ENCODE measurements around the gene PIGR. TPM values are rescaled to one million over a fixed set of nuclear protein-coding genes. Genes with fewer than 3 reads are reported as not detected.

Gene PIGR
- total and polyA plus RNA-seq, 2 donors (not counting 3 experiments of a cell fraction or from before 2014, with no cell fraction given) = not detected

DNA sequence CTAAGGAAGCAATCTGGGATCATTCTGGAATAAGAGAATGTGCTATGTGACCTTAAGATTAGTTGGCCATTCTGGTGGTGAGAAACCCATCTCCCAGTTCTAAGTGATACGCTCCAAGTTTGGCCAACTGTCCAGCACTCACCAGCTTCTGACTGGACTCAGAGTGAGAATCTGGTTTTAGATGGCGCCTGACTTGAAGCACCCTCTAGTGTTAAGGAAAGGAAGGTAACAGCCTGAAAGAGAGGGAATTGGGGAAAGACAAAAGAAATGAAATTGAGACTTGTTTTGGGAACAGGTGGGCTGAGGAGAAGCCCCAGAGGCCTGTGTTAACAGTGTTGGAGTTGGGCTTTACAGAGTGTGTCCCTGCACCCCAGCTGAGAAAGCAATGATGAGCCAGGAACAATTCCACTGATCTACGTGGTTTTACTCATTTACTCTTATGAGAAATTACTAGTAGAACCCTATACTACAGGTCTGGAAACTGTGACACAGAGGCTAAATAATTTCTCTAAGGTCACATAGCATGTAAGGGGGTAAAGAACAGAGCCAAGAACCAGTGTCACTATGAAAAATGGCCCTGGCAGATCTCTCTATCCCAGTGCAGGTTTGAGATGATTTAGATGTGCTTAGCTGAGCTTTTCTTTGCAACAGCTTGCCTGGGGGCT, 33.2 kb upstream of the PIGR start:
- Histone ChIP-seq H2AFZ (ENCODE audit: low read depth, low read length) (no peak overlapping the region), H3K4me2 (ENCODE audit: insufficient read depth, low read length) (no peak overlapping the region), H3K36me3 (ENCODE audit: control insufficient read depth in 2 of 2, extremely low read depth in 1 of 2, insufficient read depth in 2 of 2, low read length in 2 of 2) (no peaks in the 10 kb centered on the region), H3K27me3 (ENCODE audit: control insufficient read depth in 2 of 2, insufficient read depth in 2 of 2, low read length in 2 of 2) (peaks cover 5 to 10% of the 10 kb centered on the region in 2 experiments), H3K9ac (replicated peaks; ENCODE audit: extremely low read depth, insufficient read depth, low read length) (no peak overlapping the region), H3K9me1 (replicated peaks; ENCODE audit: control insufficient read depth, extremely low read depth, insufficient read depth, low read length) (no peaks in the 10 kb centered on the region), H3K4me3 (replicated peaks in 1 of 3; ENCODE audit: insufficient read depth in 1 of 3, low read depth in 1 of 3, low read length in 3 of 3) (no peak overlapping the region), H3K9me3 (replicated peaks; ENCODE audit: control insufficient read depth, insufficient read depth, low read length) (no peaks in the 10 kb centered on the region), H3K79me2 (ENCODE audit: control insufficient read depth, insufficient read depth, low read length) (no peaks in the 10 kb centered on the region), H3K27ac (ENCODE audit: insufficient read depth, low read depth, low read length) (no peak overlapping the region), H4K20me1 (replicated peaks; ENCODE audit: control insufficient read depth, extremely low read depth, insufficient read depth, low read length) (no peaks in the 10 kb centered on the region), H3K4me1 (ENCODE audit: control insufficient read depth, extremely low read depth, insufficient read depth, low read length) (no peaks in the 10 kb centered on the region)
- BruUV-seq (replicated peaks) = no TSS peak
- DNase-seq (ENCODE audit: low read depth, low spot score) (no peak), FAIRE-seq (peak; percentile 42)
- dilution Hi-C loops (cut with MboI; ENCODE audit: extremely low pct_ligation_motif_present, low sequenced_read_pairs) (no loop called here), intact Hi-C loops (cut with micrococcal nuclease) (loop anchor here (5.0 kb wide), 1 partner anchor 252 kb away; no protein-coding TSS in a partner anchor)
- TF ChIP-seq, protein P1, sequence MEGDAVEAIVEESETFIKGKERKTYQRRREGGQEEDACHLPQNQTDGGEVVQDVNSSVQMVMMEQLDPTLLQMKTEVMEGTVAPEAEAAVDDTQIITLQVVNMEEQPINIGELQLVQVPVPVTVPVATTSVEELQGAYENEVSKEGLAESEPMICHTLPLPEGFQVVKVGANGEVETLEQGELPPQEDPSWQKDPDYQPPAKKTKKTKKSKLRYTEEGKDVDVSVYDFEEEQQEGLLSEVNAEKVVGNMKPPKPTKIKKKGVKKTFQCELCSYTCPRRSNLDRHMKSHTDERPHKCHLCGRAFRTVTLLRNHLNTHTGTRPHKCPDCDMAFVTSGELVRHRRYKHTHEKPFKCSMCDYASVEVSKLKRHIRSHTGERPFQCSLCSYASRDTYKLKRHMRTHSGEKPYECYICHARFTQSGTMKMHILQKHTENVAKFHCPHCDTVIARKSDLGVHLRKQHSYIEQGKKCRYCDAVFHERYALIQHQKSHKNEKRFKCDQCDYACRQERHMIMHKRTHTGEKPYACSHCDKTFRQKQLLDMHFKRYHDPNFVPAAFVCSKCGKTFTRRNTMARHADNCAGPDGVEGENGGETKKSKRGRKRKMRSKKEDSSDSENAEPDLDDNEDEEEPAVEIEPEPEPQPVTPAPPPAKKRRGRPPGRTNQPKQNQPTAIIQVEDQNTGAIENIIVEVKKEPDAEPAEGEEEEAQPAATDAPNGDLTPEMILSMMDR (IDR thresholded peaks at IDR 0.05; ENCODE audit: extremely low read depth in 1 of 2, insufficient read depth in 1 of 2, low read depth in 1 of 2, low read length in 2 of 2) = peak; percentile 17 to 40
- TF ChIP-seq JUN (IDR thresholded peaks at IDR 0.05; ENCODE audit: borderline replicate concordance, insufficient read depth, insufficient read length, low read depth) = no peak
- ChIA-PET POLR2A (no interaction called here), CTCF (interaction anchor here (0.7 to 4.1 kb wide), 5 partner anchors 9 to 315 kb away, joined by 3 to 34 read pairs (median 3); no protein-coding TSS in a partner anchor)

DNA sequence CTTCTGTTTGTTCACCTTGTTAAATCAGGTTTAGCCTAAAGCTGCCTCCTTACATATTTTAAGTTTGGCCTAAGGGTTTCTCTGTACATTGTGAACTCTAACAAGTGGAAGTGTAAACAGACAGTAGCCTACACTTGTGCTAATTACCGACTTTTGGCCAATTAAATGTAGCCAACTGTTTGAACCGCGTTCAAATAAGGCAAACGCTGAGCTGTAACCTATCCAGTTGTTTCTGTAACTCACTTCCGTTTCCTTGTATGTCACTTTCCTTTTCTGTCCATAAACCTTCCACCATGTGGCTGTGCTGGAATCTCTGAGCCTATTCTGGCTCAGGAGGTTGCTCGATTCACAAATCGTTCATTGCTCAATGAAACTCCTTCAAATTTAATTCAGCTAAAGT, 32.0 kb upstream of the PIGR start:
- DNase-seq (ENCODE audit: low read depth, low spot score) (no peak), FAIRE-seq (no peak)
- ChIA-PET POLR2A (no interaction called here), CTCF (interaction anchor here (0.7 to 1.4 kb wide), 2 partner anchors 43 to 66 kb away, joined by 3 to 4 read pairs; no protein-coding TSS in a partner anchor)
- no peaks in the 10 kb centered on the region for H3K79me2 ChIP-seq (ENCODE audit: control insufficient read depth, insufficient read depth, low read length)
- no peaks in the 10 kb centered on the region for H3K4me1 ChIP-seq (ENCODE audit: control insufficient read depth, extremely low read depth, insufficient read depth, low read length)
- no peaks in the 10 kb centered on the region for H3K36me3 ChIP-seq (ENCODE audit: control insufficient read depth in 2 of 2, extremely low read depth in 1 of 2, insufficient read depth in 2 of 2, low read length in 2 of 2)
- H3K4me2 ChIP-seq (ENCODE audit: insufficient read depth, low read length) = no peak overlapping the region
- no peak overlapping the region for H3K9ac ChIP-seq (replicated peaks; ENCODE audit: extremely low read depth, insufficient read depth, low read length)
- TF ChIP-seq FOS (IDR thresholded peaks at IDR 0.05; ENCODE audit: borderline replicate concordance, insufficient read depth, low read length) (no peak), POLR2A (IDR thresholded peaks at IDR 0.05; ENCODE audit: low read depth, low read length) (no peak)
- TF ChIP-seq, protein P2, sequence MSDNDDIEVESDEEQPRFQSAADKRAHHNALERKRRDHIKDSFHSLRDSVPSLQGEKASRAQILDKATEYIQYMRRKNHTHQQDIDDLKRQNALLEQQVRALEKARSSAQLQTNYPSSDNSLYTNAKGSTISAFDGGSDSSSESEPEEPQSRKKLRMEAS (IDR thresholded peaks at IDR 0.05; ENCODE audit: insufficient read depth, insufficient read length) = no peak
- no peaks in the 10 kb centered on the region for H3K9me1 ChIP-seq (replicated peaks; ENCODE audit: control insufficient read depth, extremely low read depth, insufficient read depth, low read length)
- peaks cover 5 to 8% of the 10 kb centered on the region in 2 experiments for H3K27me3 ChIP-seq (ENCODE audit: control insufficient read depth in 2 of 2, insufficient read depth in 2 of 2, low read length in 2 of 2)
- dilution Hi-C loops (cut with MboI; ENCODE audit: extremely low pct_ligation_motif_present, low sequenced_read_pairs) = no loop called here
- intact Hi-C loops (cut with micrococcal nuclease) = no loop called here
- H3K27ac ChIP-seq (ENCODE audit: insufficient read depth, low read depth, low read length) = no peak overlapping the region
- H3K9me3 ChIP-seq (replicated peaks; ENCODE audit: control insufficient read depth, insufficient read depth, low read length) = no peaks in the 10 kb centered on the region
- H3K4me3 ChIP-seq (replicated peaks in 1 of 3; ENCODE audit: insufficient read depth in 1 of 3, low read depth in 1 of 3, low read length in 3 of 3) = no peak overlapping the region
- H4K20me1 ChIP-seq (replicated peaks; ENCODE audit: control insufficient read depth, extremely low read depth, insufficient read depth, low read length) = no peaks in the 10 kb centered on the region
- no TSS peak for BruUV-seq (replicated peaks)
- no peak overlapping the region for H2AFZ ChIP-seq (ENCODE audit: low read depth, low read length)

All from endothelial cell of umbilical vein (primary cell).